ENCODE data around the gene DENND4B.

Gene DENND4B

GRCh38 chr1:153928791-153929341 is 17.7 kb downstream of the DENND4B start:
- in situ Hi-C loops (cut with MboI; ENCODE audit: low sequenced_read_pairs, unreplicated experiment): no loop called here

DNA sequence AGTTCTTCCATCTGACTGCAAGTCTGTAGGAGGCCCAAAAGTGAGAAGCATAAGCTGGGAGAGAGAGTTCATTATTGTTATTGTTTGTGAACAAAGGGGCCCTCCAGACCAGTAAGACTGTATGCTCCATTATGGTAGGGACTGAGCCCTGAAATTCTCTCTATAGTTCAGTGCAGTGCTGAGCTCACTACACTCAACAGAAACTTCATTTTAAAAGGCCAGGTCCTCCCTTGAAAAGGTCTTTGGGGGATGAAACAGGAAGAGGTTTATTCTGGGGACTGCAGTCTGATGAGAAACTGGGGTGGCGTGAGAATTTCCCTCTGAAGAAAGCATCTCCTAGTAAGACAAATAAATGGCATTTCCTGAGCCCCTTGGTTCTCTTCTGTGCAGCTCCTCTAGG is 18.3 kb downstream of the DENND4B start:
- in situ Hi-C loops (cut with MboI; ENCODE audit: low sequenced_read_pairs, unreplicated experiment): no loop called here
- peak; percentile 66 for DNase-seq (ENCODE audit: low spot score)
- no peak for TF ChIP-seq CTCF (IDR thresholded peaks at IDR 0.05; ENCODE audit: borderline replicate concordance, control extremely low read depth, extremely low read depth, insufficient read depth, missing control alignments)

More at GRCh38 chr1:153928791-153929341, 17.7 kb downstream of the DENND4B start:
- no peak for TF ChIP-seq CTCF (IDR thresholded peaks at IDR 0.05; ENCODE audit: borderline replicate concordance, control extremely low read depth, extremely low read depth, insufficient read depth, missing control alignments)
- DNase-seq (ENCODE audit: low spot score): peak; percentile 12

DNA sequence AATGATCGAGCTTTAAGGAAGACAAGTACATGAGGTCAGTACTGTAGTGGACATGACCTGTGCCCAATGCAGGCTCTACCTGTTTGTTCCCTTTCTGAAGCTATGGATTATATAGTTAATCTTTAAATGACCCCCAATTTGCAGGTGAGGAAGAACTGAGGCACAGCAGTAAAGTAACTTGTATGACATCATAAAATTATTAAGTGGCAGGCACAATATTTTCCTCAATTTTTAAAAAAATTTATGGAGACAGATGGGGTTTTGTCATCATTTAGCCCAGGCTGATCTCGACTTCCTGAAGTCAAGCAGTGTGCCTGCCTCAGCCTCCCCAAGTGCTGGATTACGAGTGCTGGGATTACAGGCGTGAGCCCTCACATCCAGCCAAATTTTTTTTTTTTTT is 20.1 kb downstream of the DENND4B start:
- in situ Hi-C loops (cut with MboI; ENCODE audit: low sequenced_read_pairs, unreplicated experiment): no loop called here
- no peak for DNase-seq (ENCODE audit: low spot score)
- no peak for TF ChIP-seq CTCF (IDR thresholded peaks at IDR 0.05; ENCODE audit: borderline replicate concordance, control extremely low read depth, extremely low read depth, insufficient read depth, missing control alignments)

DNA sequence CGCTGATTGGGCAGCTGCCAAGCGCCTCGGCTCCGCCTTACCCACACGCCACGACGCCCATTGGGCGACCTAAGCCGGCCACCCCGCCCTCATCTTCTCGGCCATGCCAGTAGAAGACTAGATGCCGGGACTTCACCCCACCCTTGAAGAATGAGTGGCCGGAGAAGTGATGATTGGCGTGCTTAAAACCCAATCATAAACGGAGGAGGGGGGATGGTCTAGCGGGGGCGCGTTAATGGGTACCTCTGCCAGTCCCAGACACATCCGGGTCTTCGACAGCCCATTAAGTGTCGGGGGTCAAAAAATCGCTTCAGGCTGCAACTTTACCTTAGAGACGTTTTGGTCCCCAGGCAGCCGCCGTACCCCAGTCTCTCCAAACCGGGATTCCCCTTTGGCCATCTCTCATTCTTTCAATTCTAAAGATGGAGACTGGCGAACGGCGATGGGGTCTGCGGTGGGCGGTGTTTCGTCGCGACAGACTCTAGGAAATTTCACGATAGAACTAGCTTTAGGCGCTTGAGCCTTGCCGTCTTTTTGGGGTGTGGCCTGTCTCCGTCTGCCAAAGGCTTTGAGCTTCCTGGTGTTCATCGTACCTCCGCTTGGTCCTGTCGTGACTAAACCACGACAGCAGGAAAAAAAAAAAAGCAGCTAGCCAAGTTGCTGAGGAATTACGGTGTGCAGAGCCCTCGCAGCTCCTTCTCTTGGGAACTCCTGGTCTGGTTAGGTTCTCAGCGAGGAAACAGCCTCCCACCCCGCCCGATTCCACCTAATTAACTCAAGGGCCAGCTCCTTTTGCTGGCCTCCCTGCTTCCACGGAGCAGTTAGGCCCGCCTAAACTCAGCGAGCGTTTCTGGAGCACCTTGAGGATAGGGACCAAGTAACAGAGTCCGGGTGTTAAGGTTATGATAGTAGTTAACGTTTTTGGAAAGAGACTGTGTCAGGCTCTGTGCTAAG is 23.3 kb downstream of the DENND4B start, which contains the start of gene GATAD2B:
Gene GATAD2B (minus strand): TSS at position 1 of the 954 bp plus-strand sequence. CDS start 94,625 bp downstream, outside the sequence.
- DNase-seq (ENCODE audit: low spot score): peak; percentile 97
- no peak for TF ChIP-seq CTCF (IDR thresholded peaks at IDR 0.05; ENCODE audit: borderline replicate concordance, control extremely low read depth, extremely low read depth, insufficient read depth, missing control alignments)
- in situ Hi-C loops (cut with MboI; ENCODE audit: low sequenced_read_pairs, unreplicated experiment): no loop called here

- DNase-seq (ENCODE audit: low spot score): no peak
- in situ Hi-C loops (cut with MboI; ENCODE audit: low sequenced_read_pairs, unreplicated experiment): no loop called here
- peak; percentile 30 for TF ChIP-seq CTCF (IDR thresholded peaks at IDR 0.05; ENCODE audit: borderline replicate concordance, control extremely low read depth, extremely low read depth, insufficient read depth, missing control alignments)
Observed at GRCh38 chr1:153922076-153922971, 24.2 kb downstream of the DENND4B start.

- in situ Hi-C loops (cut with MboI; ENCODE audit: low sequenced_read_pairs, unreplicated experiment): no loop called here
- TF ChIP-seq CTCF (IDR thresholded peaks at IDR 0.05; ENCODE audit: borderline replicate concordance, control extremely low read depth, extremely low read depth, insufficient read depth, missing control alignments): no peak
- no peak for DNase-seq (ENCODE audit: low spot score)
Observed at GRCh38 chr1:153921803-153922075, 24.8 kb downstream of the DENND4B start.

Data from GM13976 (cell line).